ENCODE data around the gene ZBTB46. TPM values are rescaled to one million over a fixed set of nuclear protein-coding genes. Genes with fewer than 3 reads are reported as not detected.

ZBTB46 gene
- total RNA-seq, 1 experiment from 2014 or later: 10.7 TPM

DNA sequence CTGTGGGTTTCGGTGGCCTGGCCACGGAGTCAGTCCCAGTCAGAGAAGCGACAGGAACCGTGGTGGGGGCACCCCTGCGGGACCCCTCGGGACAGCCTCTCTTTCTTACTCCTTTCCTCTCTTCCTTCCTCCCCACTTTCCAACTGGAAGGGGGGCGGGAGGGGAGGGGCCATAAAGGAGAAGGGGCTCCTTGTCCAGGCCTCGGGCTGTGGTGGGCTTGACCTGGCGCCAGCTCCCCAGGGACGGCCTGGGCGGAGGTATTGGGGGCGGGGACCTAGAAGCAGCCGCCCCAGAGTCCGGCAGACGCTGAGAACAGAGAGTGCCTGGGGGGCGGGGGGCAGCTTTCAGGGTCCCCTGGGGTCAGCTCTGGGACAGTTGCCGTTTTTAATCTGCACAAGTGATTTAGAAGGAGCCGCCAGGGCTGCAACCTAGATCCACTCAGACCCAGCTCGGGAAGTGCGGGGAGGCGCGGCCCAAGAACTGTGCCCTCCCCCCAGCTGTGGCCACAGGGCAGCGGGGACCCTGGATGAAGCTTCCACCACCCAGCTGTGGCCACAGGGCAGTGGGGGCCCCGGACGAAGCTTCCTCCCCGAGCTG lies 23.8 kb upstream of the ZBTB46 start:
- Histone ChIP-seq H3K79me2 (ENCODE audit: insufficient read depth, low read length) (no peaks in the 10 kb centered on the region), H3K4me2 (ENCODE audit: low read length) (no peak overlapping the region), H3K27ac (ENCODE audit: low read depth, low read length) (no peak overlapping the region), H4K20me1 (ENCODE audit: insufficient read depth) (no peaks in the 10 kb centered on the region), H3K9ac (ENCODE audit: low read length) (no peak overlapping the region), H3K4me1 (ENCODE audit: control insufficient read depth in 1 of 2, insufficient read depth in 2 of 2, low read length in 2 of 2) (peaks cover 8 to 29% of the 10 kb centered on the region in 2 experiments; a peak in 3 of 4 replicates), H3K27me3 (ENCODE audit: insufficient read depth, low read length) (no peaks in the 10 kb centered on the region), H3K4me3 (replicated peaks in 1 of 2; ENCODE audit: low read depth in 1 of 2, low read length in 2 of 2) (no peak overlapping the region), H3K9me3 (ENCODE audit: control insufficient read depth in 1 of 2, insufficient read depth in 1 of 2, low read depth in 1 of 2, low read length in 2 of 2) (no peaks in the 10 kb centered on the region), H2AFZ (ENCODE audit: low read depth, low read length, poor library complexity, severe bottlenecking) (no peak overlapping the region), H3K36me3 (ENCODE audit: control insufficient read depth in 1 of 2, insufficient read depth in 2 of 2, low read length in 2 of 2) (no peaks in the 10 kb centered on the region), H3K9me2 (ENCODE audit: insufficient read depth) (no peaks in the 10 kb centered on the region)
- ChIA-PET POLR2A (interaction anchor here (1.5 kb wide), 1 partner anchor 10 kb away, joined by 6 read pairs; the partner anchor contains the start of gene TPD52L2), RAD21 (ENCODE audit: low non-redundant PET in 1 of 2, low total read pairs in 2 of 2, uncharacterized antibody in 2 of 2, unreplicated experiment in 2 of 2) (no interaction called here), CTCF (no interaction called here)
- intact Hi-C loops (cut with micrococcal nuclease): no loop called here
- no peak for DNase-seq (ENCODE audit: low read depth, low spot score)
- TF ChIP-seq ELF1 (IDR thresholded peaks at IDR 0.05; ENCODE audit: borderline replicate concordance, low read depth): no peak
- no peak for TF ChIP-seq EGR1 (IDR thresholded peaks at IDR 0.05; ENCODE audit: low read depth)
- TF ChIP-seq FOSL1 (IDR thresholded peaks at IDR 0.05; ENCODE audit: low read depth): no peak
- TF ChIP-seq SP1 (IDR thresholded peaks at IDR 0.05; ENCODE audit: low read depth): no peak
- TF ChIP-seq, protein P1, sequence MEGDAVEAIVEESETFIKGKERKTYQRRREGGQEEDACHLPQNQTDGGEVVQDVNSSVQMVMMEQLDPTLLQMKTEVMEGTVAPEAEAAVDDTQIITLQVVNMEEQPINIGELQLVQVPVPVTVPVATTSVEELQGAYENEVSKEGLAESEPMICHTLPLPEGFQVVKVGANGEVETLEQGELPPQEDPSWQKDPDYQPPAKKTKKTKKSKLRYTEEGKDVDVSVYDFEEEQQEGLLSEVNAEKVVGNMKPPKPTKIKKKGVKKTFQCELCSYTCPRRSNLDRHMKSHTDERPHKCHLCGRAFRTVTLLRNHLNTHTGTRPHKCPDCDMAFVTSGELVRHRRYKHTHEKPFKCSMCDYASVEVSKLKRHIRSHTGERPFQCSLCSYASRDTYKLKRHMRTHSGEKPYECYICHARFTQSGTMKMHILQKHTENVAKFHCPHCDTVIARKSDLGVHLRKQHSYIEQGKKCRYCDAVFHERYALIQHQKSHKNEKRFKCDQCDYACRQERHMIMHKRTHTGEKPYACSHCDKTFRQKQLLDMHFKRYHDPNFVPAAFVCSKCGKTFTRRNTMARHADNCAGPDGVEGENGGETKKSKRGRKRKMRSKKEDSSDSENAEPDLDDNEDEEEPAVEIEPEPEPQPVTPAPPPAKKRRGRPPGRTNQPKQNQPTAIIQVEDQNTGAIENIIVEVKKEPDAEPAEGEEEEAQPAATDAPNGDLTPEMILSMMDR (IDR thresholded peaks at IDR 0.05 in 2 of 3, conservative IDR thresholded peaks at IDR 0.05 in 1 of 3; ENCODE audit: borderline replicate concordance in 1 of 3, insufficient read depth in 1 of 3, low read depth in 2 of 3, low read length in 2 of 3): no peak
- TF ChIP-seq CBX3 (IDR thresholded peaks at IDR 0.05; ENCODE audit: low read depth): no peak
- no peak for TF ChIP-seq EZH2phosphoT487 (IDR thresholded peaks at IDR 0.05; ENCODE audit: borderline replicate concordance)
- no peak for TF ChIP-seq JUND (IDR thresholded peaks at IDR 0.05)
- TF ChIP-seq YY1 (IDR thresholded peaks at IDR 0.05; ENCODE audit: extremely low read depth, insufficient replicate concordance, low read depth, low read length): no peak
- BruUV-seq (replicated peaks): no TSS peak
- no peak for ATAC-seq

All from HCT116 (cell line).